ENCODE measurements around the gene TYW3.
"Not testable (repeated sequence)": the region's sequence is repeated elsewhere in the genome, so short reads cannot be mapped to it uniquely, and the experiment has no call there.

The TYW3 gene

GRCh38 chr1:74732071-74732946 lies 643 bp upstream of the TYW3 start:
- DNase-seq: not testable (repeated sequence)

- DNase-seq: peak; percentile 64 to 88
Measured at GRCh38 chr1:74733604-74734484, 892 bp downstream of the TYW3 start.

- DNase-seq: no peak
Measured at GRCh38 chr1:74737333-74737732, 4.4 kb downstream of the TYW3 start.

GRCh38 chr1:74740307-74740980 lies 7.5 kb downstream of the TYW3 start:
- not testable (repeated sequence) for DNase-seq

- not testable (repeated sequence) for DNase-seq
Measured at GRCh38 chr1:74745247-74745646, 12.3 kb downstream of the TYW3 start.

GRCh38 chr1:74748960-74749359 lies 16.0 kb downstream of the TYW3 start:
- DNase-seq: no peak

GRCh38 chr1:74753104-74753503 lies 20.2 kb downstream of the TYW3 start:
- no peak for DNase-seq

- no peak for DNase-seq
Measured at GRCh38 chr1:74755475-74755874, 22.5 kb downstream of the TYW3 start.

- DNase-seq: not testable (repeated sequence)
Measured at GRCh38 chr1:74756650-74757049, 23.7 kb downstream of the TYW3 start.

GRCh38 chr1:74763807-74764206 lies 30.9 kb downstream of the TYW3 start:
- no peak for DNase-seq

- no peak for DNase-seq
Measured at GRCh38 chr1:74766579-74766978, 33.6 kb downstream of the TYW3 start.

- peak in 1 of 2 donors; percentile 10 for DNase-seq
Measured at GRCh38 chr1:74767490-74767889, 34.5 kb downstream of the TYW3 start.

- peak; percentile 32 to 81 for DNase-seq
Measured at GRCh38 chr1:74771913-74772515, 39.1 kb downstream of the TYW3 start.

GRCh38 chr1:74772945-74773344 lies 40.0 kb downstream of the TYW3 start:
- DNase-seq: peak; percentile 8

- DNase-seq: no peak
Measured at GRCh38 chr1:74773582-74773981, 40.6 kb downstream of the TYW3 start.

GRCh38 chr1:74775735-74776134 lies 42.8 kb downstream of the TYW3 start:
- no peak for DNase-seq

- DNase-seq: no peak
Measured at GRCh38 chr1:74777525-74777924, 44.6 kb downstream of the TYW3 start.

GRCh38 chr1:74779750-74780149 lies 46.8 kb downstream of the TYW3 start:
- DNase-seq: no peak

- no peak for DNase-seq
Measured at GRCh38 chr1:74780594-74780993, 47.6 kb downstream of the TYW3 start.

- no peak for DNase-seq
Measured at GRCh38 chr1:74785944-74786343, 53.0 kb downstream of the TYW3 start.

- DNase-seq: no peak
Measured at GRCh38 chr1:74790453-74790852, 57.5 kb downstream of the TYW3 start.

GRCh38 chr1:74791491-74791890 lies 58.5 kb downstream of the TYW3 start:
- DNase-seq: no peak
